ENCODE measurements around the gene MRPL42.
"Not testable (repeated sequence)": the region's sequence is repeated elsewhere in the genome, so short reads cannot be mapped to it uniquely, and the experiment has no call there.

MRPL42 gene

DNA sequence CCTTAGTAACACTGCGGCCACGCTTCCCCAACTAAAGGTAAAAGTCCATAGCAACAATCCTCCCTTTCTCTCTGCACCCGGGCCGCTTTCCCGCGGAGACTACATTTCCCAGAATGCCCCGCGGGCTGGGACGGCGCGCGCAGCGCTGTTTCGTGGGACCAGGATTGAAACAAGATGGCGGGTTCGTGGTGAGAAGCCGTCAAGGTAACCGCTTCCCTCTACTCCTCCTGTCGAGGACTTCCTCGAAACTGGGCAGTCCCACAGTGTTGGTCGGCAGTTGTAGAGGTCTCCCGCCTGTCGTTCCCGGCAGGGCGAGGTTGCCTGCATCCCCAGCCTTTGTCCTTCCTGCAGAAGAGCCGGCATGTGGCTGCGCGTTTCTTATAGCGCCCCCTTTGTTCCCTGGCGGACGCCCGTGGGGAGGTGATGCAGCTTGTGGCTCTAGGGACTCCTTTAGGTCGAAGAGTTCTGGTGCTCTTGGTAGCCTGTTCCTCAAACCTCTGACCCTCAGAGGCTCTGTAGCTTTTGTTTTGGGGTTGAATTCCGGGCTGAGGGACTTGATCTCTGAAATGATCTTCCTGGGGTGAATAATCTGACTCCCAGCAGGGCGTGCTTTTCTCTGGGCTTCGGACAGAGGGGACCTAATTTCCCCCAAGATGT is at the start of gene MRPL42:
TSS of gene MRPL42 (plus strand) at position 164 of the 657 bp plus-strand sequence. CDS start 1,772 bp downstream, outside the sequence.
- DNase-seq: peak; percentile 72

DNA sequence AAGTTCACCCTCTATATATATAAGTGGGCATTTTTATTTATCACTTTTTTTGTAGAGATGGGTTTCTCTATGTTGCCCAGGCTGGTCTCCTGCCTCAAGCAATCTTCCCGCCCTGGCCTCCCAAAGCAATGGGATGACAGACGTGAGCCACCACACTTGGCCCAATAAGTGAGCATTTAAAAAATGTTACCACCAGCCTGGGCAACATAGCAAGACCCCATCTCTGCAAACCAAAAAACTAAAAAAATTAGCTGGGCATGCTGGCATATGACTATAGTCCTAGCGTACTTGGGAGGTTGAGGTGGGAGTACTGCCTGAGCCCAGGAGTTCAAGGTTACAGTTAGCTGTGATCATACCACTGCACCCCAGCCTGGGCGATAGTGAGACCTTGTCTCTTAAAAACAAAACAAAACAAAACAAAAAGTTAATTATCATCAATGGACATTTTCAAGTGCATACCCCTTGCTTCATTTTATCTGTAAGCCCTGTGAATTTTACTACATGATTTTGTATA is 49.3 kb upstream of the MRPL42 start:
- DNase-seq: no peak

DNA sequence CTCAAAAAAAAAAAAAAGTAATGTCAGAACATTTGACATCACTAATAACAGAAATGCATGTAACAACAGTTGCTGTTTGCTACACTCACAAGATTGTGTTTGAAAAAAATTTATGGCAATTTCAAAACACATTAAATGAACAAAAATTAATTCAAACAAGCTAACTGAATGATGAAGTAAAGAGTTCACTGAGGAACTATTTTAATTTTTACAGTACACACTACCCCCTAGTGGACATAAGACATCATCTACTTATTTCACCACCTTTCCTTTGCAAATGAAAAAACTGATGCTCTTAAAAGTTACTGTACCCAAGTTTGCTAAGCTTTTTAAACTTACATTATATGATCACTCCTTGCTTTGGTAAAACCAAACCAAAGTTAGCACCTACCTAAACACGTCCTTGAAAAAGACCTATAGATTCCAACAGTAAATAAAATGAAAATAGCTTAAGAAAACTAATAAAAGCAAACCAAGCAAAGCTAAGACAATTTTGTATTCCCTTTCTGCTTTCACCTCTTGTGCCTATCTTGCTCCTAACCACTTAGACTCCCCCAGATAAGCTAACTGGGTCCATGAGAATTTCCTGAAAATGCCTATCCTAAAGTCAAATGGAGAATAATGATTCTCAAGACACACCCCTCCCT is 47.8 kb upstream of the MRPL42 start:
- DNase-seq: peak; percentile 26

DNA sequence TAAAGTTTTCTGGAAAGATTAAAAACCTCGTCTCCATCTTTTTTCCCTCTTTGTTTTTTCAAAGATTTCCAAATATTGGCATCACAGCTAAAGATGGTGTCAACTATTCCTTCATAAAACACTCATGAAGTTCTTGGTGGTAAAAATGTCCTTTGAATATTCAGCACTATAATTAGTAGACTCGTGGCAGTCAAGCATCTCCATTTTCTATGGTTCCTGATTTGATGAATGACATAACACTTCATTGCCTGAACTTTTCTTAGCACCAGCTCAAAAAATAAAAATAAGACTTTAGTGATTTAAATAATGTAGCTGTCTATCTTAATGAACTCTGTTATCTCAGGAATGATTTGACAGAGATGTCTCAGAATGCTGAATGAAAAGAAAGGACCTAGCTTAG is 45.3 kb upstream of the MRPL42 start:
- DNase-seq: no peak

DNA sequence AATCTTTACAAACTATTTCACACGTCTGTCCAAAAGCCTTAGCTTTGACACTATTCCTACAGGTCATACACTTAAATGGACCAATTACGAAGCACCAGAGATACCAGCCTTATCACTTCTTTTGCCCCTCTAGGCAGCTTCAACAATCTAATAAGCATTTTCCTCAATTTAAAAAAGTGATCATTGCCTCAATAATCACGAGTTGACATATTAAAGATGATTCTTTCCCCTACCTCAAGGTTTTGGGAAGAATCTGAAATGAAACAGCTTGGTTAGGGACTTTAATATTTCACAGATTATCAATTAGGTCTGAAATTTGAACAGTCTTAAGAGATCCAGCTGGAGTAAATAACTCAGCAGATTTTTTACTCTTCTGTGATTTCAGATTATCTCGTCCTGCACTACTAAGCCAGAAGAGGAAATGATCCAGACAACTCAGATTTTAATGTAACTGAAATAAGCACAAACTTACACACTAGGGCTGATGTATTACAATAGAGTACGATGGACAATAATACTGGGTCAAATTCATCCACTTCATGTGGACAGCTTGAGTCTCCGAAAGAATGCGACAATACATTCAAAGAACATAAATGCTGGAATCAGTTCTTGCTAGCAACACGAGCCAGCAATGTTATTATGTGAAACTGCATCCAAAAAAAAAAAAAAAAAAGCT is 41.4 kb upstream of the MRPL42 start:
- no peak for DNase-seq

- DNase-seq: no peak
Observed at GRCh38 chr12:93426412-93426805, 40.9 kb upstream of the MRPL42 start.

DNA sequence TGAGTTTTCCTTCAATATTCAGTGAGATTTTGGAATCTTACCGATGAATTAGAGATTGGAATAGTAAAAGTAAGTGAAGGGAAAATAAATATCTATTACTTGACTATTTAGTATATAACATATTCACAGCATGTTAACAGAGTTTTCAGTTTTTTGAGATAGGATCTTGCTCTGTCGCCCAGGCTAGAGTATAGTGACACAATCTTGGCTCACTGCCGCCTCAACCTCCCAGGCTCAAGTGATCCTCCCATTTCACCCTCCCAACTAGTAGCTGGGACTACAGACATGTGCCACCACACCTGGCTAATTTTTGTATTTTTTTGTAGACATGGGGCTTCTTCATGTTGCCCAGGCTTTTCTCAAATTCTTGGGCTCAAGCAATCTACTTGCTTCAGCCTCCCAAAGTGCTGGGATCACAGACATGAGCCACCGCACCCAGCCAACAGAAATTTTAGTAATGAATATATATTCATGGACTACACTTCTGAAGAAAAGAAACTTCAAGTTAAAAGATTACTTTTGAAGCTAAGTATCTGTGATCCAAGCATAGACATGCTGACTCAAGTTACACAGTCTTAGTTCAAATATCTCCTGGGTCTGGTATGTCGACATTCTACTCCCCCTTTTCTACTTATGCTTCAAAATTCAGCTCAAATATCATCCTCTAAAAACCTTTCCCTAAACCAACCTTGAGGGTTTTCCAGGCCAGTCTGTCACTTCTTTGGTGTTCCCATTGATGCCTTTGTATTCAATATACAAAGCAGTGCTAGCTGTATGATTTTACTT is 39.3 kb upstream of the MRPL42 start:
- DNase-seq: no peak

- DNase-seq: no peak
Observed at GRCh38 chr12:93429448-93429847, 37.9 kb upstream of the MRPL42 start.

DNA sequence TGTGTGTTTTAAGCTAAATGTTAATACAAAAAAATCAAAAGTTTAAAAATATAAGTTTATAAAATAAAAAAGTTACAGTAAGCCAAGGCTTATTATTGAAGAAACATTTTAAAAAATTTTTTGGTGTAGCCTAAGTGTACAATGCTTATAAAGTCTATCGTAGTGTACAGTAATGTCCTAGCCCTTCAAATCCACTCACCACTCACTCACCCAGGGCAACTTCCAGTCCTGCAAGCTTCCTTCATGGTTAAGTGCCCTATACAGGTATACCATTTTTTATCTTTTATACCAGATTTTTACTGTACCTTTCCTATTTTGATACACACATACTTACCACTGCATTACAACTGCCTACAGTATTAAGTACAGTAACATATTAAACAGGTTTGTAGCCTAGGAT is 37.5 kb upstream of the MRPL42 start:
- no peak for DNase-seq

GRCh38 chr12:93430280-93430679 is 37.0 kb upstream of the MRPL42 start:
- no peak for DNase-seq

DNA sequence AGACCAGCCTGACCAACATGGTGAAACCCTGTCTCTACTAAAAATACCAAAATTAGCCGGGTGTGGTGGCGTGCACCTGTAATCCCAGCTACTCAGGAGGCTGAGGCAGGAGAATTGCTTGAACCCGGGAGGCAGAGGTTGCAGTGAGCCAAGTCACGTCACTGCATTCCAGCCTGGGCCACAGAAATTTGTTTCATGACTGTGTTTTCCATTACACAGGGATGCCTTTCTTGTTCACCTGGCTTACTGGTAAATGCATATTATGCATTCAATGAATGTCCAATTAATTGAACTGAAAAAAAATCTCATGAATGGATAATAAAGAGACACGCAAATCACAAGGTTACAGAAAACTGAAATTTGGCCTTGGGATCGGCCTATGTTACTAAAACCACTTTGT is 35.3 kb upstream of the MRPL42 start:
- not testable (repeated sequence) for DNase-seq

DNA sequence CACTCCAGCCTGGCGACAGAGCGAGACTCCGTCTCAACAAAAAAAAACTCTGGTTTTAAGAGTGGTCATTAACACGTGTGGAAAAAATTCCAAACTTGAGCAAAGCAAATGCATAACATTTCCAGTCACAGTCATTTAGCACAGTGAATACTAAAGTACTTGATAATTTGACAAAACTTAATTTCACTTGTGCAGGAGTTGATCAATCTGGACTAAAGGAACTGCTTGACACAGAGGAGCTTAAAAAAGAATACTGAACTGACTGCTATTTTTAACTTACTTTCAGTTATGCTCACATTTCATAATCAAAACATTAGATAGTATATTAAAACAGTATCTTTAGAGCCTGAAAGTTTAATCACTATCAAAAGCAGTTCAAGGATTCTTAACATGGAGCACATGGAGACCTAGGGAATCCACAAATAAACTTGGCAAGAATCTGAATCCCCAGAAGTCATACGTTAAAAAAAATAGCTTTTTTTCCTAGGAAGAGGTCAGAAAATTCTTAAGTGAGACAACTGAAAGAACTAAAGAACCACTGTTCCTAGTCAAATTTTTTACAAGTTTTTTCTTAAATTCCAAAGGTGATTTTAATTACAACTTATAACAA is 33.0 kb upstream of the MRPL42 start:
- DNase-seq: no peak

DNA sequence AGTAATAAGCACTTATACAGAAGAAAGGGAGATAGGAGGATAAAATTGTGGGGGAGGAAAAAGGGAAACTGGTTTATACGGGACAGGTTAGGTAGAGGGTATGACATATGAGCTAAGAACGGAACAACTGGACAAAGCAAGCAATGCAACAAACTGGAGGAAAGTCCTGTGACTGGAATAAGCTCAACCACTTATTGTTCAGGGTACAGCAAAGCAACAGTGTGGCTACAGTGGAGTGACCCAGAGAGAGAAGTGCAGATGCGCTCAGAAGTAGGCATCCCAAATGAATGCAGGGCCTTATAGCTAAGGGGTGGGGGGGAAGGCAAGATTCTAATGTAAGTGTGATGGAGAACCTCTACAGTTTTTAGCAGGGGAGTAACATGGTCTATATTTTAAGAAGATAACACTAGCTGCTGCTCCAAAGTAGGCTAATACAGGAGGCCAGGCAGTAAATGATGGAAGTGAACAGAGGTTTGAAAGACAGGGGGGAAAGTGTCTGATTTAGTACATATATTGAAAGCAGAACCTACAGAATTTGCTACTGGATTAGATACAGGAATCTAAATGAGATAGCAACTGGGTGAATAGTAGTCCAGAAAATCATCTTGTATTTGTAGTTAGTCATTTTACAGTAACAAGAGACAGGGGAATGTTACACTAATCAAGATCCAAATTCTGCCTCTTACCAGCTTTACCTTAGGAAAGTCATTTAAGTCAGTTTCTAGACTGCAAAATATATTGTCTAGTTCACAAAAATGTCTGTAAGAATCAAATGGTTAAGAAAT is 28.9 kb upstream of the MRPL42 start:
- no peak for DNase-seq

DNA sequence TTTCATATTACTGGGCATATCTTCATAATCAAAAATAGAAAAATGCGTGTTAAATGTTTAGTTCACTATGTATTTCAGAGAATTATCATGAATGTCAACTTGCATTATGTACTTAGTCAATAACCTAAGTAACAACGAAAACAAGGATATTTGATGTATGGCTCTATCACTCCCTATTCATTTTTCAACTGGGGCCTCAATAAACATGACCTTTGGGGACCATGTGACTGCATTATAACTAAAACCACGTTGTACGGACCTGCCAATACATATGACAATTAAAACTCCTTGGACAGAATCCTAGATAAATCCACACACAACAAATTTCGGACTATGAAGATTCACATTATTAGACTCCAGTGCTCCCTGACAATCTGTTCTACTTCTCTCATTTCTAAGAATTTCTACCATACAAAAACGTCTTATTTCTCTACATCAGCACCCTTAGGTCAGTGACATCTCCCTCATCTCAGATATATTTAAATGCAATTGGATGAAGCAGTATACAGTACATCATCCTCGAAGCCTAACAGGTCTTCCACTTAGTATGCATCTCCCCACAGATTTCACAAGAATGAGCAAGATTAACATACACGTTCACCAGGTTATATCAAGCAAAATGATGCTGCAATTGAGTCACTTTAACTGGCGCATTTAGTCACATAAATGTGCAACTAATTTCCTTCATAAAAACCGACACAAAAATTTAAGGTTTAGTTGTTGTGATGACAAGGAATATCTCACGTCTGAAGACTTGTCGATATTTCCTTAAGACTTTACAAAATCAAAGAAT is 27.1 kb upstream of the MRPL42 start:
- no peak for DNase-seq

DNA sequence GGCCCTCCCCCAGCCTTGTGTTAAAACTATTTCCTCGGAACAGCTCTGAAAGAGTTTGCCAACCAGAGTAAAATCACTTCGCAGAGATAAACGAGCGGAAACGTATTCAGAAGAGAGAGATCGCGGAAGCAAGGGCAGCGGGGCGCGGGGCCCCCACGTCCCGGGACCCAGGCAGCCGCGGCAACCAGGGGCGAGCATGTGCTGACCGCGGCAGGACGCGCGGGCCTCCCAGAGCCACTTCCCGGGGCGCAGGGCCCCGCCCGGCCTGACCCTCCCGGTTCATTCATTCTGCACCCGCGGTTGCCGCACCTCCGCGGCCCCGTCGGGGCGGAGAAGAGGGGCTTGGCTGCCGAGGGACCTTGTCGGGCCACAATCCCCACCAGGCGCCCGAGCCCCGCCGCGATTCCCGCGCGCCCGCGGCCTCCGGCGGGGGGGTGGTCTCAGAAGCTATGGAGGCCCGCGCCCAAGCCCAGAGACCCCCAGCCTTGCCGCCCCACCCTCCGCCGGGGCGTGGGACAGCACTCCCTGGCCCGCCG is 26.2 kb upstream of the MRPL42 start:
- DNase-seq: no peak

DNA sequence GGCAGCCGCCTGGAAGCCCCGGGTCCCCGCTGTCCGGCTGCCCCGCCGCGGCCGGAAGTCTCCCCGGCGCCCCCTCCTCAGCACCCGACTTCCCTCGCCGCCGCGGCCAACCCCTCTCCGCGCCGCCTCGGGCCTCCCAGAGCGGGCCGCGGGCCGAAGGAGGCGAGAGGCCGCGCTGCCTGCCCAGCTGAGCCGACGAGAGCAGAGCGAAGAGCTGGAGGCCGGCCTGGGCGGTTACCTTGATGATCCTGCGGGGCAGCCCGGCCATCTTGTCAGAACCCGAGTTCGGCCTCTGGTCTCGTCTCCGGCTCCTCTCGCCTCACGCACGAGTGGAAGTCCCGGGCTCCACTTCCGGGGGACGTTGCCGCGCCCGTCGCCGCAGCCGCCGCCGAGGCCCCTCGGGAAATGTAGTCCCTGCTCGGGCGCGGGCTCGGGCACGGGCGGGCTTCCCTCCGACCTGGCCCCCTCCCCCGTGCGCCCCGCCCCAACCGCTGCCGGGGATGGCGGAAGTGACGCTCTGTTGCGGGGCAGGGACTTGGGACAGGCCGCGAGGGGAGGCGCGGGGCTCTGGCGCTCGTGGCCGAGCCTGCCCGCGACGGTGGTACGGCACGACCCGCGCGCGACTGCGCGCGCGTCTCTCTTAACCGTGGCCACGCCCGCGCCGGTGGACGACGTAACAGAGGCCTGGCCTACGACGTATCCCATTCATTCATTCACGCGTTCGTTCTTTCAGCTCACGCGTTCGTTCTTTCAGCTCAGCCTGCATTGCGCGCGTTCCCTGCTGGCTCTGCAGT is 25.5 kb upstream of the MRPL42 start, which contains the start of gene UBE2N:
TSS of gene UBE2N (minus strand) at position 331 of the 794 bp plus-strand sequence. CDS start at position 268, 63 bp downstream.
- peak; percentile 93 for DNase-seq

- DNase-seq: no peak
Observed at GRCh38 chr12:93442411-93443340, 24.6 kb upstream of the MRPL42 start.

DNA sequence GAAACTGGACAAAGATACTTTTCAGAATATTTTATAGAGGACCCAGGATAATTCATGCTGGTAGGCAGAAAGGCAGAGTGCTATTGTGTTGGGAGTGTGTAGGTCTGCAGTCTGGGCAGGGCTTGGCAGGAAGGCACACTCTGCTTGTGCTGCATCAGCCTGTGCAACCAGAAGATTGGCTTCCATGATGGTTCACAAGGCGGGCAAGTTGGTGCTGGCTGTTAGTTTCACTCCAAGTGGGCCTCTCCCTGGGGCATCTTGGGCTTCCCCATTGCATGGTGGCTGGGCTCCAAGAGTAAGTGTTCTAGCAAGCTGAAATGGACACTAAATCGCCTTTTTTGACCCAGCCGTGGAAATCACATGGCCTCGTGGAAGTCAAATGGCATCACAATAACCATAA is 23.7 kb upstream of the MRPL42 start:
- DNase-seq: no peak

Measured in GF-D8 (cell line).